WTC11 (cell line): Measurements from ENCODE around the gene HES4.

ENCODE experiments used
- ARID4B ChIP-seq: sonication (generic); formaldehyde crosslinking; IDR thresholded peaks from 2 replicates; pipeline ENCODE4 v1.8.0; 2023; ENCODE audit warnings: missing genetic modification reagents, mild to moderate bottlenecking, borderline replicate concordance
- CREM ChIP-seq: sonication (generic); formaldehyde crosslinking; IDR thresholded peaks from 2 replicates; pipeline ENCODE4 v1.8.1; 2022; ENCODE audit warnings: mild to moderate bottlenecking, missing genetic modification reagents, moderate library complexity
- CTCF ChIP-seq: fragments of 200-600 bp; IDR thresholded peaks from 2 replicates; pipeline ENCODE4 v1.8.0; 2022; ENCODE audit warnings: antibody characterized with exemption
- SMAD3 ChIP-seq: sonication (generic); formaldehyde crosslinking; IDR thresholded peaks from 2 replicates; pipeline ENCODE4 v1.8.0; 2022; ENCODE audit warnings: missing genetic modification reagents, mild to moderate bottlenecking, borderline replicate concordance
- ZNF138 ChIP-seq: sonication (generic); formaldehyde crosslinking; conservative IDR thresholded peaks from 2 replicates; pipeline ENCODE4 v1.8.1; 2022; ENCODE audit warnings: mild to moderate bottlenecking, moderate library complexity, missing genetic modification reagents
- ZNF263 ChIP-seq: sonication (generic); formaldehyde crosslinking; IDR thresholded peaks from 2 replicates; pipeline ENCODE4 v1.8.1; 2022; ENCODE audit warnings: low read depth, mild to moderate bottlenecking, moderate library complexity, missing genetic modification reagents

GRCh38 chr1:1004420-1004779 is 4.5 kb upstream of the HES4 start:
- TF ChIP-seq CTCF (no peak), CREM (CRISPR knock-in tag) (no peak), ARID4B (CRISPR knock-in tag) (no peak), SMAD3 (CRISPR knock-in tag) (no peak), ZNF138 (CRISPR knock-in tag) (no peak), ZNF263 (CRISPR knock-in tag) (no peak)
